HG02973 (cell line): ENCODE results near the gene PRSS56.

ENCODE experiments used
- ATAC-seq: cut with Tn5 transposase; IDR thresholded peaks from one replicate; pipeline ENCODE4 v1.9.1; 2021; ENCODE audit warnings: moderate library complexity; ENCODE audit not compliant: unreplicated experiment

The PRSS56 gene

GRCh38 chr2:232501794-232502390 lies 18.3 kb upstream of the PRSS56 start:
- ATAC-seq: no peak

GRCh38 chr2:232502511-232502910 lies 17.7 kb upstream of the PRSS56 start:
- ATAC-seq: no peak

- no peak for ATAC-seq
These were observed 17.0 kb upstream of the PRSS56 start for GRCh38 chr2:232502911-232503808.

GRCh38 chr2:232503809-232504323 lies 16.3 kb upstream of the PRSS56 start:
- no peak for ATAC-seq

- no peak for ATAC-seq
These were observed 15.8 kb upstream of the PRSS56 start for GRCh38 chr2:232504438-232504837.

- no peak for ATAC-seq
These were observed 14.3 kb upstream of the PRSS56 start for GRCh38 chr2:232505856-232506255.

- ATAC-seq: no peak
These were observed 13.5 kb upstream of the PRSS56 start for GRCh38 chr2:232506709-232507108.

- no peak for ATAC-seq
These were observed 11.9 kb upstream of the PRSS56 start for GRCh38 chr2:232508251-232508650.

- no peak for ATAC-seq
These were observed 8.8 kb upstream of the PRSS56 start for GRCh38 chr2:232511336-232511890.

GRCh38 chr2:232512602-232513001 lies 7.6 kb upstream of the PRSS56 start:
- no peak for ATAC-seq

- no peak for ATAC-seq
These were observed 6.8 kb upstream of the PRSS56 start for GRCh38 chr2:232513353-232513752.

GRCh38 chr2:232515639-232516038 lies 4.5 kb upstream of the PRSS56 start:
- ATAC-seq: no peak

GRCh38 chr2:232516551-232516950 lies 3.6 kb upstream of the PRSS56 start:
- no peak for ATAC-seq

- ATAC-seq: no peak
These were observed 1.3 kb upstream of the PRSS56 start for GRCh38 chr2:232518844-232519243.

- ATAC-seq: no peak
These were observed 301 bp downstream of the PRSS56 start for GRCh38 chr2:232520489-232520888.

GRCh38 chr2:232521098-232521497 lies 910 bp downstream of the PRSS56 start:
- ATAC-seq: no peak

- ATAC-seq: no peak
These were observed 1.9 kb downstream of the PRSS56 start for GRCh38 chr2:232521959-232522622.

GRCh38 chr2:232522623-232523401 lies 2.6 kb downstream of the PRSS56 start:
- ATAC-seq: no peak

- ATAC-seq: no peak
These were observed 3.2 kb downstream of the PRSS56 start for GRCh38 chr2:232523402-232523681.

- ATAC-seq: no peak
These were observed 3.8 kb downstream of the PRSS56 start for GRCh38 chr2:232523682-232524597.
